Trophoblast cell (in vitro differentiated cells and primary cell): ENCODE data around the gene KCNG3.

Source experiments
- DNase-seq, 2 donors: peaks; one replicate each; pipeline ENCODE4 v3.0.0-alpha.2; 2016
- H2AFZ ChIP-seq: 2 replicates; pipeline ENCODE4 v1.6.1; 2013; ENCODE audit warnings: low read length, moderate library complexity, mild to moderate bottlenecking; ENCODE audit not compliant: insufficient read depth, poor library complexity
- H2AK5ac ChIP-seq: 2 replicates; pipeline ENCODE4 v1.6.1; 2013; ENCODE audit warnings: mild to moderate bottlenecking, low read length
- H2BK120ac ChIP-seq: 2 replicates; pipeline ENCODE4 v1.6.1; 2013; ENCODE audit warnings: low read length, mild to moderate bottlenecking, moderate library complexity; ENCODE audit not compliant: insufficient read depth, poor library complexity
- H2BK12ac ChIP-seq: 2 replicates; pipeline ENCODE4 v1.6.1; 2013; ENCODE audit warnings: mild to moderate bottlenecking, low read length, moderate library complexity
- H2BK5ac ChIP-seq: 2 replicates; pipeline ENCODE4 v1.6.1; 2013; ENCODE audit warnings: low read length, low read depth, moderate library complexity, mild to moderate bottlenecking; ENCODE audit not compliant: poor library complexity
- H3K14ac ChIP-seq: 2 replicates; pipeline ENCODE4 v1.6.1; 2013; ENCODE audit warnings: mild to moderate bottlenecking, low read length
- H3K18ac ChIP-seq: 2 replicates; pipeline ENCODE4 v1.6.1; 2013; ENCODE audit warnings: mild to moderate bottlenecking, low read length
- H3K23ac ChIP-seq: 2 replicates; pipeline ENCODE4 v1.6.1; 2013; ENCODE audit warnings: low read length
- H3K27ac ChIP-seq: 2 replicates; pipeline ENCODE4 v1.5.1; 2013; ENCODE audit warnings: low read depth, mild to moderate bottlenecking, inconsistent platforms, low read length, moderate library complexity
- H3K27me3 ChIP-seq: 2 replicates; pipeline ENCODE4 v1.6.1; 2013; ENCODE audit warnings: inconsistent platforms, mild to moderate bottlenecking, low read length, moderate library complexity; ENCODE audit not compliant: insufficient read depth
- H3K36me3 ChIP-seq, 2 experiments: 1 replicate in 1 of 2; 2 replicates in 1 of 2; pipeline ENCODE4 v1.6.1; 2013; ENCODE audit warnings: low read length in 2 of 2, mild to moderate bottlenecking in 2 of 2, moderate library complexity in 1 of 2; ENCODE audit not compliant: insufficient read depth in 2 of 2, control insufficient read depth in 1 of 2
- H3K4ac ChIP-seq: 2 replicates; pipeline ENCODE4 v1.6.1; 2013; ENCODE audit warnings: low read depth, mild to moderate bottlenecking, low read length, moderate library complexity
- H3K4me1 ChIP-seq, 2 experiments: 1 replicate in 1 of 2; 2 replicates in 1 of 2; pipeline ENCODE4 v1.6.1; 2013; ENCODE audit warnings: low read length in 2 of 2, mild to moderate bottlenecking in 2 of 2, moderate library complexity in 1 of 2; ENCODE audit not compliant: insufficient read depth in 2 of 2, control insufficient read depth in 1 of 2
- H3K4me2 ChIP-seq: 2 replicates; pipeline ENCODE4 v1.6.1; 2013; ENCODE audit warnings: inconsistent platforms, mild to moderate bottlenecking, low read length, moderate library complexity
- H3K4me3 ChIP-seq: 2 replicates; pipeline ENCODE4 v1.5.1; 2013; ENCODE audit warnings: mild to moderate bottlenecking, low read depth, low read length, inconsistent platforms
- H3K79me1 ChIP-seq: one replicate; pipeline ENCODE4 v1.6.1; 2013; ENCODE audit warnings: low read length
- H3K79me2 ChIP-seq: 2 replicates; pipeline ENCODE4 v1.6.1; 2013; ENCODE audit warnings: low read length, mild to moderate bottlenecking; ENCODE audit not compliant: control insufficient read depth, insufficient read depth, poor library complexity
- H3K9ac ChIP-seq: 2 replicates; pipeline ENCODE4 v1.6.1; 2013; ENCODE audit warnings: mild to moderate bottlenecking, low read length
- H3K9me3 ChIP-seq: 2 replicates; pipeline ENCODE4 v1.6.1; 2013; ENCODE audit warnings: low read depth, mild to moderate bottlenecking, control low read depth, inconsistent platforms, low read length; ENCODE audit not compliant: insufficient read depth
- H4K12ac ChIP-seq: 2 replicates; pipeline ENCODE4 v1.6.1; 2013; ENCODE audit warnings: low read depth, mild to moderate bottlenecking, low read length, moderate library complexity
- H4K8ac ChIP-seq: 2 replicates; pipeline ENCODE4 v1.6.1; 2013; ENCODE audit warnings: low read depth, mild to moderate bottlenecking, low read length, moderate library complexity
- H4K91ac ChIP-seq: one replicate; pipeline ENCODE4 v1.6.1; 2013; ENCODE audit warnings: low read depth, mild to moderate bottlenecking, low read length, moderate library complexity
- WGBS: extraction: QIAGEN DNeasy Blood & Tissue Kit; methylation state at CpG from one replicate; pipeline ENCODE4 v1.1.7; 2013; ENCODE audit warnings: missing lambda C conversion rate; ENCODE audit not compliant: insufficient read length, insufficient coverage; ENCODE audit errors: extremely low coverage; 5-methylcytosine and 5-hydroxymethylcytosine counted together

KCNG3 gene

GRCh38 chr2:42414648-42415047, 79.1 kb downstream of the KCNG3 start:
- Histone ChIP-seq H3K4me2 (no peak overlapping the region), H3K27me3 (no peaks in the 10 kb centered on the region), H3K4ac (no peak overlapping the region), H3K9me3 (no peaks in the 10 kb centered on the region), H3K79me2 (no peaks in the 10 kb centered on the region), H3K4me1 (no peaks in the 10 kb centered on the region), H3K14ac (no peak overlapping the region), H4K12ac (no peak overlapping the region), H3K23ac (no peak overlapping the region), H3K79me1 (no peaks in the 10 kb centered on the region), H2AK5ac (no peak overlapping the region), H3K9ac (no peak overlapping the region), H2BK5ac (no peak overlapping the region), H2BK12ac (no peak overlapping the region), H3K36me3 (no peaks in the 10 kb centered on the region), H4K91ac (no peak overlapping the region), H3K18ac (no peak overlapping the region), H4K8ac (no peak overlapping the region), H2AFZ (no peak overlapping the region), H2BK120ac (no peak overlapping the region), H3K27ac (no peak overlapping the region), H3K4me3 (no peak overlapping the region)
- no peak for DNase-seq

GRCh38 chr2:42414158-42414557, 79.6 kb downstream of the KCNG3 start:
- H3K27me3 ChIP-seq, result no peaks in the 10 kb centered on the region
- no peak overlapping the region for H2AFZ ChIP-seq
- no peak overlapping the region for H2BK12ac ChIP-seq

GRCh38 chr2:42410742-42411514, 82.9 kb downstream of the KCNG3 start:
- H3K9ac ChIP-seq, result no peak overlapping the region
- H2AFZ ChIP-seq, result no peak overlapping the region
- H4K91ac ChIP-seq, result no peak overlapping the region
- H3K79me2 ChIP-seq, result no peaks in the 10 kb centered on the region
- H3K9me3 ChIP-seq, result peaks cover 12% of the 10 kb centered on the region
- H3K14ac ChIP-seq, result no peak overlapping the region
- no peak overlapping the region for H3K23ac ChIP-seq
- no peak overlapping the region for H2AK5ac ChIP-seq
- no peak overlapping the region for H3K4ac ChIP-seq
- H3K4me1 ChIP-seq, result no peaks in the 10 kb centered on the region
- no peak overlapping the region for H3K27ac ChIP-seq
- no CpG with 5 or more reads among the region's 3 CpGs for WGBS
- no peak overlapping the region for H4K12ac ChIP-seq
- no peak overlapping the region for H2BK5ac ChIP-seq
- no peaks in the 10 kb centered on the region for H3K27me3 ChIP-seq
- H2BK120ac ChIP-seq, result no peak overlapping the region
- DNase-seq, result no peak
- no peak overlapping the region for H3K4me3 ChIP-seq
- no peak overlapping the region for H3K4me2 ChIP-seq
- H4K8ac ChIP-seq, result no peak overlapping the region
- H3K79me1 ChIP-seq, result no peaks in the 10 kb centered on the region
- no peaks in the 10 kb centered on the region for H3K36me3 ChIP-seq
- H3K18ac ChIP-seq, result no peak overlapping the region
- no peak overlapping the region for H2BK12ac ChIP-seq

More at GRCh38 chr2:42414158-42414557, 79.6 kb downstream of the KCNG3 start:
- H3K23ac ChIP-seq, result no peak overlapping the region
- H3K9ac ChIP-seq, result no peak overlapping the region
- H3K18ac ChIP-seq, result no peak overlapping the region
- H3K4me3 ChIP-seq, result no peak overlapping the region
- no peaks in the 10 kb centered on the region for H3K36me3 ChIP-seq
- H3K79me1 ChIP-seq, result no peaks in the 10 kb centered on the region
- no peak overlapping the region for H2BK5ac ChIP-seq
- H4K91ac ChIP-seq, result no peak overlapping the region
- H3K4ac ChIP-seq, result no peak overlapping the region
- no peak overlapping the region for H2BK120ac ChIP-seq
- H3K79me2 ChIP-seq, result no peaks in the 10 kb centered on the region
- H3K14ac ChIP-seq, result no peak overlapping the region
- no peak overlapping the region for H4K8ac ChIP-seq
- DNase-seq, result no peak
- no peak overlapping the region for H4K12ac ChIP-seq
- no peak overlapping the region for H3K27ac ChIP-seq
- H2AK5ac ChIP-seq, result no peak overlapping the region
- H3K9me3 ChIP-seq, result no peaks in the 10 kb centered on the region
- no peaks in the 10 kb centered on the region for H3K4me1 ChIP-seq
- no peak overlapping the region for H3K4me2 ChIP-seq

GRCh38 chr2:42408009-42408408, 85.8 kb downstream of the KCNG3 start:
- peaks cover 12% of the 10 kb centered on the region for H3K9me3 ChIP-seq
- no peaks in the 10 kb centered on the region for H3K36me3 ChIP-seq
- H4K8ac ChIP-seq, result no peak overlapping the region
- WGBS, result no CpG with 5 or more reads among the region's 8 CpGs
- no peaks in the 10 kb centered on the region for H3K79me2 ChIP-seq
- H3K23ac ChIP-seq, result no peak overlapping the region
- no peak overlapping the region for H3K18ac ChIP-seq
- H3K4me3 ChIP-seq, result no peak overlapping the region
- no peak overlapping the region for H3K4me2 ChIP-seq
- no peak overlapping the region for H2AFZ ChIP-seq
- H4K91ac ChIP-seq, result no peak overlapping the region
- no peak overlapping the region for H3K14ac ChIP-seq
- no peaks in the 10 kb centered on the region for H3K27me3 ChIP-seq
- H2BK120ac ChIP-seq, result no peak overlapping the region
- no peak overlapping the region for H3K4ac ChIP-seq
- H4K12ac ChIP-seq, result no peak overlapping the region
- no peak overlapping the region for H2BK5ac ChIP-seq
- H2BK12ac ChIP-seq, result no peak overlapping the region
- H3K4me1 ChIP-seq, result no peaks in the 10 kb centered on the region
- no peak overlapping the region for H2AK5ac ChIP-seq
- no peak overlapping the region for H3K27ac ChIP-seq
- H3K9ac ChIP-seq, result no peak overlapping the region
- no peak for DNase-seq
- no peaks in the 10 kb centered on the region for H3K79me1 ChIP-seq
